SK-N-SH (cell line): ENCODE data around the gene DENR.
"Not testable (repeated sequence)": the region's sequence is repeated elsewhere in the genome, so short reads cannot be mapped to it uniquely, and the experiment has no call there.

Experiments
- MXI1 ChIP-seq: IDR thresholded peaks from 2 replicates; pipeline ENCODE4 v1.6.1; 2012; ENCODE audit warnings: mild to moderate bottlenecking, low read depth, low read length, improper control_type of control experiment
- TF ChIP-seq, protein P1 (sequence below): fragments of 200-600 bp; sonication (generic); IDR thresholded peaks from 2 replicates; pipeline ENCODE4 v1.6.1; 2017; ENCODE audit warnings: antibody characterized with exemption, mild to moderate bottlenecking, moderate library complexity

DNA sequence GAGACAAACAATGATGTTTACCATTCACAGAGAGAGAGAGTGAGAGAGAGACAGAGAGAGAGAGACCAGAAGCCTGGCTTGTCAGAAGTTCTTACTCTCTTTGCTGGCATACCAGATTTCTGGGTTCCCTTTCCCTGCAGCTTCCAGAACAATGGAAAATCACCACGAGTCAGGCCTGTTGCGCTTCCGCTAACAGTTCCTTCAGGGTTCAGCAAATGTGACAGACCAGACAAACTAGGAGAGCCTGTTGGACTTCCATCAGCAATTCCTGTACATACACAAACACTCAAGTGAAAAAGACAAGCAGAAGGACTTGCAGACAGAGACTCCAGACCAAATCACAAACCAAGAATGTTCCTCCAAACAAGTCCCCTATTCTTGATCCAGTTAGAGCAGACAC is 43.3 kb upstream of the DENR start:
- TF ChIP-seq, protein P1, sequence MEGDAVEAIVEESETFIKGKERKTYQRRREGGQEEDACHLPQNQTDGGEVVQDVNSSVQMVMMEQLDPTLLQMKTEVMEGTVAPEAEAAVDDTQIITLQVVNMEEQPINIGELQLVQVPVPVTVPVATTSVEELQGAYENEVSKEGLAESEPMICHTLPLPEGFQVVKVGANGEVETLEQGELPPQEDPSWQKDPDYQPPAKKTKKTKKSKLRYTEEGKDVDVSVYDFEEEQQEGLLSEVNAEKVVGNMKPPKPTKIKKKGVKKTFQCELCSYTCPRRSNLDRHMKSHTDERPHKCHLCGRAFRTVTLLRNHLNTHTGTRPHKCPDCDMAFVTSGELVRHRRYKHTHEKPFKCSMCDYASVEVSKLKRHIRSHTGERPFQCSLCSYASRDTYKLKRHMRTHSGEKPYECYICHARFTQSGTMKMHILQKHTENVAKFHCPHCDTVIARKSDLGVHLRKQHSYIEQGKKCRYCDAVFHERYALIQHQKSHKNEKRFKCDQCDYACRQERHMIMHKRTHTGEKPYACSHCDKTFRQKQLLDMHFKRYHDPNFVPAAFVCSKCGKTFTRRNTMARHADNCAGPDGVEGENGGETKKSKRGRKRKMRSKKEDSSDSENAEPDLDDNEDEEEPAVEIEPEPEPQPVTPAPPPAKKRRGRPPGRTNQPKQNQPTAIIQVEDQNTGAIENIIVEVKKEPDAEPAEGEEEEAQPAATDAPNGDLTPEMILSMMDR: not testable (repeated sequence)
- TF ChIP-seq MXI1: not testable (repeated sequence)
